Activated CD4-positive, alpha-beta T cell treated with anti-CD3 and anti-CD28 coated beads, Interleukin-2, amount 10 ng/mL, durations not matched to agents 24 days and 14 days (primary cell): ENCODE results near the gene KRTAP19-8. TPM values are rescaled to one million over a fixed set of nuclear protein-coding genes. Genes with fewer than 3 reads are reported as not detected.

Source experiments
- DNase-seq: peaks from one replicate; pipeline ENCODE4 v3.0.0; 2022
- H3K27ac Mint-ChIP-seq: one replicate; pipeline ENCODE4 v1.8.0; 2022; ENCODE audit warnings: mild to moderate bottlenecking, mixed read lengths
- H3K27me3 Mint-ChIP-seq: one replicate; pipeline ENCODE4 v1.8.0; 2022; ENCODE audit warnings: mixed read lengths
- H3K36me3 Mint-ChIP-seq: one replicate; pipeline ENCODE4 v1.8.0; 2022; ENCODE audit warnings: low read depth, mild to moderate bottlenecking, mixed read lengths
- H3K4me1 Mint-ChIP-seq: one replicate; pipeline ENCODE4 v1.8.0; 2021; ENCODE audit warnings: mixed read lengths
- H3K4me3 Mint-ChIP-seq: one replicate; pipeline ENCODE4 v1.8.0; 2022; ENCODE audit warnings: mild to moderate bottlenecking, moderate library complexity, mixed read lengths
- H3K9me3 Mint-ChIP-seq: one replicate; pipeline ENCODE4 v1.8.0; 2021; ENCODE audit warnings: mixed read lengths
- intact Hi-C: fragments of 100-400 bp; cut with micrococcal nuclease; formaldehyde crosslinking; loops from one replicate; pipeline ENCODE4 v1.15.1; 2023
- total RNA-seq: library from RNA; stranded (reverse); gene quantifications from 2 replicates; pipeline ENCODE4 v1.2.3, GENCODE V29; 2022

Gene KRTAP19-8, protein sequence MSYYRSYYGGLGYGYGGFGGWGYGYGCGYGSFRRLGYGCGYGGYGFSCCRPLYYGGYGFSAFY
- not detected in 2 replicates for total RNA-seq

DNA sequence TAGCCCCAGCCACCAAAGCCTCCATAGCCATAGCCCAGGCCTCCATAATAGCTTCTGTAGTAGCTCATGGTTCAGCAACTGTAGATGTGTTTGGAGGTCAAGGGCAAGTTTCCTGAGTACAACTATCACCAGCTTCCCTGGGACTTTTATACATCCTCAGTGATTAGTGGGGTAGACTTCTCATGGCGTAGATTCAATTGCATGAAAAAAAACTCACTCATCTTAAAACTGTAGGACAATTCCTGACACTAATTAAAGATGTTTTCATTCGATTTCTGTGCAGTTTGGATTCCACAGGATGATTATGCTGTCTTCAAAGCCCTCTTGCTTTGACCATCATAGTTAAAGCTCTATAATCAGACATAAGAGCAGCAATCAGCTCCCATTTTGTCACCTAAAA, at the start of gene KRTAP19-8:
TSS of gene KRTAP19-8 (minus strand) at position 101 of the 400 bp plus-strand sequence. CDS start at position 68, 33 bp downstream.
- Mint-ChIP-seq H3K4me1 (no peaks in the 10 kb centered on the region), H3K27ac (no peak within 1 kb of the TSS), H3K36me3 (no peaks in the 10 kb centered on the region), H3K4me3 (no peak within 1 kb of the TSS), H3K27me3 (peaks cover 12% of the 10 kb centered on the region), H3K9me3 (no peaks in the 10 kb centered on the region)
- no peak for DNase-seq
- intact Hi-C loops = no loop called here

GRCh38 chr21:31087639-31088473, 49.6 kb upstream of the KRTAP19-8 start:
- DNase-seq = no peak
- Mint-ChIP-seq H3K4me1 (peaks cover 14% of the 10 kb centered on the region), H3K36me3 (no peaks in the 10 kb centered on the region), H3K27me3 (peaks cover 28% of the 10 kb centered on the region), H3K4me3 (peak overlapping the region; percentile 67), H3K9me3 (no peaks in the 10 kb centered on the region), H3K27ac (no peak overlapping the region)
- intact Hi-C loops = loop anchor here (2.0 to 10.0 kb wide), 5 partner anchors 249 to 1043 kb away; partner anchors contain the start of gene KRTAP21-3

DNA sequence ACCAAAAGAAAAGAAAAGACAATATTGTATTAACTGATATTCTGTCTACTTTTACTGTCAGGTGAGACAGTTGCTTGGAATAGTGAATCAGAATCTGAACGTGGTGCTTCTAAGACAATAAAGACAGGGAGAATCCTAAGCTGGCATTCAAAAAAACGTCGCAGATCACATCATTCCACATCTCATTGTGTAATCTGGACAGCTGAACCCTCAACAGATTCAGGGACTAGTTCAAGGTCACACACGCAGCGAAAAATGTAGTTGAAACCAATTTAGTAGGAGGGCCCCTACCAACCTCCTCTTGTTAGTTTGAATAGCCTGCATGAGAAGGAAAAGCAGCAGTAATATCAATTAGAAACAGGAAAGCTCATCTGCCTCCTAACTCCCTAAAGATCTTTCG, 46.4 kb upstream of the KRTAP19-8 start:
- Mint-ChIP-seq H3K27ac (no peak overlapping the region), H3K27me3 (peaks cover 14% of the 10 kb centered on the region), H3K36me3 (no peaks in the 10 kb centered on the region), H3K4me1 (peaks cover 14% of the 10 kb centered on the region), H3K4me3 (no peak overlapping the region), H3K9me3 (no peaks in the 10 kb centered on the region)
- intact Hi-C loops = loop anchor here (5.0 to 10.0 kb wide), 3 partner anchors 370 to 1040 kb away; partner anchors contain the start of gene KRTAP21-3
- DNase-seq = no peak

DNA sequence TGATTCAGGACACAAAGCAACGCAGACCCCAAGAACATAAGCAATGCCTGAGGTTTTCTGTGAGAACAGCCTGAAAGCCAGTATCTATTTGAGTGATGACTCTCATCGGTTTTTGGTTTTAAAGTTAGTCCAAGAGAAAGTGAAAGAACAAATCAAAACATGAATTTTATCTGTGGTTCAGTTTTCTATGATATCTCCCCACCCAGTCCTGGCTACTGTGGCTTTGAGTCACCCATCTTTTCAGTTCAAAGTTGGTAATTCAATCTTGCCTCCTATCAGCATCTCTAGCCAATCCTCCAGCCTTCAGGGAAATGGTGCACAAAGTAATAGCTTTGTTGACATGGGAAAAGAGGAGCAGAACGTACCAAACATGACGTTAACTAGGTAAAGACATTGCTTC, 40.5 kb upstream of the KRTAP19-8 start:
- H3K36me3 Mint-ChIP-seq = no peaks in the 10 kb centered on the region
- peaks cover 4% of the 10 kb centered on the region for H3K9me3 Mint-ChIP-seq
- intact Hi-C loops = no loop called here
- peaks cover 11% of the 10 kb centered on the region for H3K4me1 Mint-ChIP-seq
- H3K27me3 Mint-ChIP-seq = peaks cover 15% of the 10 kb centered on the region
- H3K4me3 Mint-ChIP-seq = no peak overlapping the region
- DNase-seq = no peak
- H3K27ac Mint-ChIP-seq = no peak overlapping the region

DNA sequence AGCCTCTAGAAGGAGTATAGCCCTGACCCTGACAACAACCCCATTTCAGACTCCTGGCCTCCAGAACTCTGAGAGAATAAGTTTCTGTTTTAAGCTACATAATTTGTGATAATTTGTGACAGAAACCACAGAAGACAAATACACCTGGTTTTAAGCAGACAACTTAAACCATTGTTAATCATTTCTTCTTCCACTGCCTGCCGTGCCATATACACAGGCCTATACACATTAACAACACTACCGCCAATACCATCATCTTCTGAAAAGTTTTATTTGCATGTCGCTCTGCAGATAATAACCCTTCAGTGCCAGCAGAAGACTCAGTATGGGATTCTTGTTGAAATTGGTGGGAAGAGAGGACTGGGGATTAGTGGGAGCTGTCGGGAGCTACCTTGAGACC, 39.9 kb upstream of the KRTAP19-8 start:
- Mint-ChIP-seq H3K27ac (no peak overlapping the region), H3K4me3 (no peak overlapping the region), H3K36me3 (no peaks in the 10 kb centered on the region), H3K4me1 (peaks cover 11% of the 10 kb centered on the region), H3K27me3 (peaks cover 16% of the 10 kb centered on the region), H3K9me3 (peaks cover 4% of the 10 kb centered on the region)
- intact Hi-C loops = no loop called here
- DNase-seq = no peak

- Mint-ChIP-seq H3K27me3 (peaks cover 21% of the 10 kb centered on the region), H3K9me3 (peaks cover 4% of the 10 kb centered on the region), H3K27ac (no peak overlapping the region), H3K36me3 (no peaks in the 10 kb centered on the region), H3K4me1 (peaks cover 15% of the 10 kb centered on the region), H3K4me3 (no peak overlapping the region)
- DNase-seq = no peak
- intact Hi-C loops = no loop called here
These were observed 37.6 kb upstream of the KRTAP19-8 start for GRCh38 chr21:31075848-31076247.

- H3K4me3 Mint-ChIP-seq = no peak overlapping the region
- H3K27me3 Mint-ChIP-seq = peaks cover 32% of the 10 kb centered on the region
- H3K36me3 Mint-ChIP-seq = no peaks in the 10 kb centered on the region
- intact Hi-C loops = no loop called here
- no peak overlapping the region for H3K27ac Mint-ChIP-seq
- peaks cover 4% of the 10 kb centered on the region for H3K4me1 Mint-ChIP-seq
- no peak for DNase-seq
- peaks cover 4% of the 10 kb centered on the region for H3K9me3 Mint-ChIP-seq
These were observed 34.3 kb upstream of the KRTAP19-8 start for GRCh38 chr21:31072533-31072932.

- H3K27me3 Mint-ChIP-seq = peaks cover 14% of the 10 kb centered on the region
These were observed 26.5 kb upstream of the KRTAP19-8 start for GRCh38 chr21:31064803-31065202.

GRCh38 chr21:31052489-31053142, 14.3 kb upstream of the KRTAP19-8 start:
- intact Hi-C loops = no loop called here
- no peak overlapping the region for H3K27ac Mint-ChIP-seq
- H3K27me3 Mint-ChIP-seq = no peaks in the 10 kb centered on the region
- no peaks in the 10 kb centered on the region for H3K4me1 Mint-ChIP-seq
- no peaks in the 10 kb centered on the region for H3K36me3 Mint-ChIP-seq
- H3K4me3 Mint-ChIP-seq = no peak overlapping the region
- H3K9me3 Mint-ChIP-seq = no peaks in the 10 kb centered on the region
- no peak for DNase-seq

More at GRCh38 chr21:31064803-31065202, 26.5 kb upstream of the KRTAP19-8 start:
- Mint-ChIP-seq H3K36me3 (no peaks in the 10 kb centered on the region), H3K4me3 (no peak overlapping the region), H3K4me1 (peaks cover 4% of the 10 kb centered on the region), H3K9me3 (no peaks in the 10 kb centered on the region), H3K27ac (no peak overlapping the region)
- no peak for DNase-seq
- intact Hi-C loops = no loop called here

DNA sequence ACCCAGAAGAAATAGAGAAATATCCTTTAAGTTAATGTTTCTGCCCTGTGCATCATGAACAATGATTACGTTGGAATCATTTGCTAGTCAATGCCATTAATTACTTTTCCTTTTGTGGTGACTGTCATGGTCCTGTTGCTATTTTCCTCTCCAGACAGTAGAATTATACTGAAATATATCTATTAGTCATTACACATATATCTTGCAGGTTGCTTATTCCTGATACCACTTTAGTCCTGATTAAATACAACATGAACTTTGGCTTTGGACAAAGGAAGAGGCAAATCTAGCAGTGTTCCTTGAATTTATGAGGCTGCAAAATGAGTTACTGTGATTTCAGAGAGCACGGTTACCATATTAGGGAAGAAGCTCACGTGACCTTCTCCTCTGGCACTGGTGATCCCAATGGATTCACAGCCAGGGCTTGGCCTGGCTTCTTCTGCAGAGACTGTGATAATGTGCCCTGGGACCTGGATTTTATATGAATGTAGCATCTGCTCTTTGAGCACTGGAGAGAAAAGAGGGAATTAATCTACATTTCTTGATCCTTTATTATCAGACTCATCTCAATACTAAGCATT, 12.4 kb upstream of the KRTAP19-8 start:
- no peak overlapping the region for H3K4me3 Mint-ChIP-seq
- no peaks in the 10 kb centered on the region for H3K36me3 Mint-ChIP-seq
- no peaks in the 10 kb centered on the region for H3K9me3 Mint-ChIP-seq
- intact Hi-C loops = no loop called here
- no peak for DNase-seq
- H3K27ac Mint-ChIP-seq = no peak overlapping the region
- peaks cover 6% of the 10 kb centered on the region for H3K27me3 Mint-ChIP-seq
- no peaks in the 10 kb centered on the region for H3K4me1 Mint-ChIP-seq

DNA sequence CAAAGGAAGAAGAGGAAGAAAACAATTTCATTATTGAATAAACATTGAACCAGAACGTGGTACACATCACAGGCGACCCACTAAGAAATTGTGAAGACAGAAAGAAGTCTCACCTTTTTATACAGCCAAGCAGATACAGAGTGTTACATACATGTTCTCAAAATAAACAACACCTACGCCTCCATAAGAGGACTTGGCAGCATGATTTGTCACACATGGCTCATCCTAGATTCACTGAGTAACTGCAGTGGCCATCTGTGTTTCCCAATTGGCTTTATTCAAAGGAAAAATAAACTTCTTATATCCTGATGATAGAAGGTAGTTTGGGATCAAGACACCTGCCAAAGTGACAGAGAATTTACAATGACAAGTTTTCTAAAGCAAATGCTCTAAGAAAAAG, 7.6 kb upstream of the KRTAP19-8 start:
- H3K27me3 Mint-ChIP-seq = peaks cover 12% of the 10 kb centered on the region
- no peaks in the 10 kb centered on the region for H3K4me1 Mint-ChIP-seq
- H3K36me3 Mint-ChIP-seq = no peaks in the 10 kb centered on the region
- intact Hi-C loops = no loop called here
- H3K27ac Mint-ChIP-seq = no peak overlapping the region
- no peak overlapping the region for H3K4me3 Mint-ChIP-seq
- no peak for DNase-seq
- no peaks in the 10 kb centered on the region for H3K9me3 Mint-ChIP-seq

DNA sequence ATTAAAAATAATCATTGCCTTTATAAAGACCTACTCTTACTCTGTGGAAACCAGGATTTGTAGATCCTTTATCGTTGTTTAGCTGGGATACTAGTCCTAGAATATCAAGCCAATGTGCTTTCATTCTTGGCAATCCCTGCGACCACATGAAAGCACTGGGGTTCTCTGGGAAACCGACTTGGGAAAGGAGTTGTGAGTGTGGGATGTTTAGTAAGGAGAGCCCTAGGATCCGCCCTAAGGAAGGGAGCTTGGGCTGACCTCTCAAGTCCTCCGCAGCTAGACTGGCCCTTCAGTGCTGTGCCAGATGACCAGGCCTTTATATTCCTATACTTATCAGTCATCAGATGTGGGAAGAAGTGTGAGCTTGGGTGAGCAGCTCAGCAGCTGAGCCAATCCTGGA, 5.2 kb upstream of the KRTAP19-8 start:
- intact Hi-C loops = no loop called here
- H3K9me3 Mint-ChIP-seq = no peaks in the 10 kb centered on the region
- H3K4me1 Mint-ChIP-seq = no peaks in the 10 kb centered on the region
- peaks cover 16% of the 10 kb centered on the region for H3K27me3 Mint-ChIP-seq
- H3K36me3 Mint-ChIP-seq = no peaks in the 10 kb centered on the region
- H3K27ac Mint-ChIP-seq = no peak overlapping the region
- DNase-seq = no peak
- no peak overlapping the region for H3K4me3 Mint-ChIP-seq

DNA sequence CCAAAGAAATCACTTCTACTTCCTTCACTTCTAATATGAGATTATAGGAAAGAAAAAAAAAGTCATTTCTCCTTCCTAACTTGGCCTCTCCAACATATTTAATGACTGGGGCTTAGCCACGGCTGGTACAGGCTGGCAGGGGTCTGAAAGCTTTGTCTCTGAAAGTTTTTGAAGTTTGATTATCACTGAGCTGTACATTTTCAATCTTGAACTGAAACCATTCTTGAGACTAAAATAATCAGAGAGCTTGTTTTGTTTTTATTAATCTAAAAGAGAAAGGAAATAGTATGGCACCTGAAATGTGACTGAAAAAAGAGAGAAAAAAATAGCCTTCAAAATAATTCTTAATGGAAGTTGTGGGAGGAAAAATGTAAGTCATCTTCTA, 3.8 kb upstream of the KRTAP19-8 start:
- DNase-seq = no peak
- Mint-ChIP-seq H3K4me1 (no peaks in the 10 kb centered on the region), H3K27me3 (peaks cover 18% of the 10 kb centered on the region), H3K27ac (no peak overlapping the region), H3K4me3 (no peak overlapping the region), H3K9me3 (no peaks in the 10 kb centered on the region), H3K36me3 (no peaks in the 10 kb centered on the region)
- intact Hi-C loops = no loop called here
